ENCODE data around the gene RPS4Y2. TPM values are rescaled to one million over a fixed set of nuclear protein-coding genes. Genes with fewer than 3 reads are reported as not detected.

Gene RPS4Y2
- total RNA-seq, 1 experiment from 2014 or later, result not detected

- H3K4me2 ChIP-seq (ENCODE audit: low read length), result no peak overlapping the region
- no peaks in the 10 kb centered on the region for H3K9me3 ChIP-seq (ENCODE audit: control insufficient read depth in 1 of 2, insufficient read depth in 1 of 2, low read depth in 1 of 2, low read length in 2 of 2)
- H3K27ac ChIP-seq (ENCODE audit: low read depth, low read length), result no peak overlapping the region
- no peak overlapping the region for H3K4me3 ChIP-seq (replicated peaks in 1 of 2; ENCODE audit: low read depth in 1 of 2, low read length in 2 of 2)
- intact Hi-C loops (cut with micrococcal nuclease), result no loop called here
- ChIA-PET RAD21 (ENCODE audit: low non-redundant PET in 1 of 2, low total read pairs in 2 of 2, uncharacterized antibody in 2 of 2, unreplicated experiment in 2 of 2) (no interaction called here), CTCF (no interaction called here), POLR2A (no interaction called here)
- no peak for TF ChIP-seq CTCF (IDR thresholded peaks at IDR 0.05 in 2 of 3, conservative IDR thresholded peaks at IDR 0.05 in 1 of 3; ENCODE audit: borderline replicate concordance in 1 of 3, insufficient read depth in 1 of 3, low read depth in 2 of 3, low read length in 2 of 3)
- no peak for TF ChIP-seq ZBTB33 (IDR thresholded peaks at IDR 0.05; ENCODE audit: extremely low read depth, insufficient replicate concordance, low read length)
- no peak for TF ChIP-seq EGR1 (IDR thresholded peaks at IDR 0.05; ENCODE audit: low read depth)
- no peak for TF ChIP-seq TCF7L2 (IDR thresholded peaks at IDR 0.05; ENCODE audit: borderline replicate concordance, extremely low read depth, insufficient read depth, insufficient read length)
- TF ChIP-seq ZFX (IDR thresholded peaks at IDR 0.05), result no peak
- TF ChIP-seq ATF3 (IDR thresholded peaks at IDR 0.05), result no peak
- no peak for TF ChIP-seq REST (IDR thresholded peaks at IDR 0.05; ENCODE audit: low read depth)
- TF ChIP-seq EZH2 (IDR thresholded peaks at IDR 0.05), result no peak
- TF ChIP-seq RAD21 (IDR thresholded peaks at IDR 0.05; ENCODE audit: low read depth), result no peak
- TF ChIP-seq ZNF274 (IDR thresholded peaks at IDR 0.05; ENCODE audit: low read depth, low read length), result no peak
- no peak for TF ChIP-seq MAX (IDR thresholded peaks at IDR 0.05)
- TF ChIP-seq SIN3A (IDR thresholded peaks at IDR 0.05; ENCODE audit: low read depth), result no peak
- no peak for TF ChIP-seq SRF (IDR thresholded peaks at IDR 0.05; ENCODE audit: low read depth)
- no peak overlapping the region for H3K9ac ChIP-seq (ENCODE audit: low read length)
- H2AFZ ChIP-seq (ENCODE audit: low read depth, low read length, poor library complexity, severe bottlenecking), result no peak overlapping the region
- H3K4me1 ChIP-seq (ENCODE audit: control insufficient read depth in 1 of 2, insufficient read depth in 2 of 2, low read length in 2 of 2), result no peaks in the 10 kb centered on the region
- H4K20me1 ChIP-seq (ENCODE audit: insufficient read depth), result no peaks in the 10 kb centered on the region
- H3K27me3 ChIP-seq (ENCODE audit: insufficient read depth, low read length), result no peaks in the 10 kb centered on the region
- ATAC-seq (no peak), DNase-seq (ENCODE audit: low read depth, low spot score) (no peak)
- no TSS peak for BruUV-seq (replicated peaks)
- no peaks in the 10 kb centered on the region for H3K36me3 ChIP-seq (ENCODE audit: control insufficient read depth in 1 of 2, insufficient read depth in 2 of 2, low read length in 2 of 2)
- H3K9me2 ChIP-seq (ENCODE audit: insufficient read depth), result no peaks in the 10 kb centered on the region
- no peaks in the 10 kb centered on the region for H3K79me2 ChIP-seq (ENCODE audit: insufficient read depth, low read length)
These were observed 15.3 kb upstream of the RPS4Y2 start for GRCh38 chrY:20740609-20741008.
